ENCODE data around the gene SPINT2. TPM values are rescaled to one million over a fixed set of nuclear protein-coding genes. Genes with fewer than 3 reads are reported as not detected.

SPINT2 gene
- total RNA-seq, 1 experiment from 2014 or later: not detected

DNA sequence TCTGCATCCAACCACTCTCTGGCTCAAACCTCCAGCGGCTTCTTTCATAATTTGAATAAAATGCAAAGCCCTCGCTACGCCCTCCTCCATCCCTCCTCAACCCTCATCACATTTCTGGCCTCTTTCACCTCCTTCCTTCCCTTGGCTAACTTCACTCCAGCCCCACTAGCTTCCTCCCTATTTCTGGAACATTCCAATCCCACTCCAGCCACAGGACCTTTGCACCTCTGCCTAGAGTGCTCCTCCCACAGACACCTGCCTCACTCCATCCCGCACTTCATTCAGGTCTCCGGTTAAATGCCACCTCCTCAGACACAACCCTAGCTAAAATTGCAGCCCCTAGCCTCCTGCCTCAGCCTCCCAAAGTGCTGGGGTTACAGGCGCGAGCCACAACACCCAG, 32.5 kb upstream of the SPINT2 start:
- TF ChIP-seq EZH2 (IDR thresholded peaks at IDR 0.05; ENCODE audit: borderline replicate concordance, low read depth, low read length, poor library complexity, severe bottlenecking) (no peak), CTCF (conservative IDR thresholded peaks at IDR 0.05; ENCODE audit: low read depth, low read length) (no peak)
- no peak overlapping the region for H3K27ac ChIP-seq (ENCODE audit: low read depth, low read length, poor library complexity, severe bottlenecking)
- intact Hi-C loops (cut with micrococcal nuclease; ENCODE audit: unreplicated experiment): loop anchor here (10.0 kb wide), 1 partner anchor 173 kb away; the partner anchor contains the start of gene FAM98C
- H3K27me3 ChIP-seq (replicated peaks; ENCODE audit: insufficient read depth, low read depth, low read length, poor library complexity): peaks cover 2% of the 10 kb centered on the region
- no TSS peak for BruUV-seq (replicated peaks)
- H3K36me3 ChIP-seq (ENCODE audit: insufficient read depth, low read length, poor library complexity, severe bottlenecking): no peaks in the 10 kb centered on the region
- H3K4me3 ChIP-seq (ENCODE audit: low read depth, low read length, poor library complexity, severe bottlenecking): no peak overlapping the region
- no peaks in the 10 kb centered on the region for H3K4me1 ChIP-seq (ENCODE audit: insufficient read depth, low read length, poor library complexity, severe bottlenecking)
- CTCF ChIA-PET: no interaction called here
- H3K9me3 ChIP-seq (ENCODE audit: low read depth, low read length, poor library complexity, severe bottlenecking): no peaks in the 10 kb centered on the region
- POLR2A ChIA-PET (ENCODE audit: low non-redundant PET): no interaction called here
- DNase-seq (ENCODE audit: low spot score): no peak

DNA sequence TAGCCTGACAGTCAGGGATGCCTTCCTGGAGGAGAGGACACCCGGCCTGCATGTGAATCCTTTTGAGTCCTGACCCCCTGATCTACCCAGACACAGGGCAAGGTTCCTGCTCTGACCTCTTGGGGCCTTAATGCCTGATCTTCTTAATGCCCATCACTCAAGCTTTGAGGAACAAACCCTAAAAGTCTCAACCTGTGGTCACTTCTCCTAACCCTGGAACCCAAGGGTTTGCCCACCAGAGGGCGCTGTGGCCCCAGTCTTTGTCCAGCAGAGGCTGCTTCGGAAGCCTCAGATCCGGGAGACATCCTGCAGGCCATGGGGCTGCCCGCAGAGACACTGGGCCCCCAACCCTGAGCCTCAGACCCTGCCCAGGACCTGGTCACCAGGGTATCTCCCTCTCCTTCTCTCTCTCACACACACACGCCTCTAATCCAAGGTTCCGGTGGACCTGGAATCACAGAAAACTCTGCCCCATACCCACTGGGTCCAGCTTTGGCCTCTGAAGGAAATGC, 30.6 kb upstream of the SPINT2 start:
- Histone ChIP-seq H3K9me3 (ENCODE audit: low read depth, low read length, poor library complexity, severe bottlenecking) (no peaks in the 10 kb centered on the region), H3K36me3 (ENCODE audit: insufficient read depth, low read length, poor library complexity, severe bottlenecking) (no peaks in the 10 kb centered on the region), H3K4me1 (ENCODE audit: insufficient read depth, low read length, poor library complexity, severe bottlenecking) (no peaks in the 10 kb centered on the region), H3K4me3 (ENCODE audit: low read depth, low read length, poor library complexity, severe bottlenecking) (no peak overlapping the region), H3K27me3 (replicated peaks; ENCODE audit: insufficient read depth, low read depth, low read length, poor library complexity) (peaks cover 2% of the 10 kb centered on the region), H3K27ac (ENCODE audit: low read depth, low read length, poor library complexity, severe bottlenecking) (no peak overlapping the region)
- ChIA-PET CTCF (interaction anchor here (0.8 kb wide), 1 partner anchor 99 kb away, joined by 3 read pairs; no protein-coding TSS in a partner anchor), POLR2A (ENCODE audit: low non-redundant PET) (no interaction called here)
- DNase-seq (ENCODE audit: low spot score): peak; percentile 67
- intact Hi-C loops (cut with micrococcal nuclease; ENCODE audit: unreplicated experiment): loop anchor here (10.0 kb wide), 1 partner anchor 171 kb away; the partner anchor contains the start of gene FAM98C
- BruUV-seq (replicated peaks): no TSS peak
- TF ChIP-seq EZH2 (IDR thresholded peaks at IDR 0.05; ENCODE audit: borderline replicate concordance, low read depth, low read length, poor library complexity, severe bottlenecking) (no peak), CTCF (conservative IDR thresholded peaks at IDR 0.05; ENCODE audit: low read depth, low read length) (peak; percentile 84)

DNA sequence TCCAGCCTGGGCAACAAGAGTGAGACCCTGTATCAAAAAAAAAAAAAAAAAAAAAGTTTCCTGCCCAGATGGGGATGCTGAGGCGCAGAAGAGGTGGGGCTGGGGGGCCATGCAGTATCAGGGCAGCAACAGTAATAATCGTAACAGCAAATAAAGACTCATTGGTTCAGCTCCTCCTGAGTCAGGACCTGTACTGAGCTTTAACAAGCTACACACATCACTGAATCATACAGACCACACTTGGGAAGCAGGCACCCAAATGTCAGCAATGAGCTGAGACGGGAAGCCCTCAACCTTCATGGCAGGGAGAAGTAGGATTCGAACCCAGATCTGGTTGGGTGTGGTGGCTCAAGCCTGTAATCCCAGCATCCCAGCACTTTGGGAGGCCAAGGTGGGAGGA, 29.8 kb upstream of the SPINT2 start:
- TF ChIP-seq EZH2 (IDR thresholded peaks at IDR 0.05; ENCODE audit: borderline replicate concordance, low read depth, low read length, poor library complexity, severe bottlenecking): no peak
- TF ChIP-seq CTCF (conservative IDR thresholded peaks at IDR 0.05; ENCODE audit: low read depth, low read length): no peak
- no peak overlapping the region for H3K4me3 ChIP-seq (ENCODE audit: low read depth, low read length, poor library complexity, severe bottlenecking)
- no peaks in the 10 kb centered on the region for H3K9me3 ChIP-seq (ENCODE audit: low read depth, low read length, poor library complexity, severe bottlenecking)
- peaks cover 2% of the 10 kb centered on the region for H3K27me3 ChIP-seq (replicated peaks; ENCODE audit: insufficient read depth, low read depth, low read length, poor library complexity)
- POLR2A ChIA-PET (ENCODE audit: low non-redundant PET): no interaction called here
- no peaks in the 10 kb centered on the region for H3K36me3 ChIP-seq (ENCODE audit: insufficient read depth, low read length, poor library complexity, severe bottlenecking)
- DNase-seq (ENCODE audit: low spot score): no peak
- CTCF ChIA-PET: interaction anchor here (0.5 to 0.8 kb wide), 4 partner anchors 8 to 107 kb away, joined by 3 to 11 read pairs (median 4); no protein-coding TSS in a partner anchor
- intact Hi-C loops (cut with micrococcal nuclease; ENCODE audit: unreplicated experiment): loop anchor here (10.0 kb wide), 1 partner anchor 170 kb away; the partner anchor contains the start of gene FAM98C
- BruUV-seq (replicated peaks): no TSS peak
- H3K4me1 ChIP-seq (ENCODE audit: insufficient read depth, low read length, poor library complexity, severe bottlenecking): no peaks in the 10 kb centered on the region
- H3K27ac ChIP-seq (ENCODE audit: low read depth, low read length, poor library complexity, severe bottlenecking): no peak overlapping the region

Data from A673 (cell line).